GM19463 (cell line): ENCODE data around the gene GRB7.
"Not testable (repeated sequence)": the region's sequence is repeated elsewhere in the genome, so short reads cannot be mapped to it uniquely, and the experiment has no call there.

Experiments
- ATAC-seq: cut with Tn5 transposase; IDR thresholded peaks from one replicate; pipeline ENCODE4 v1.9.1; 2021; ENCODE audit warnings: mild to moderate bottlenecking, moderate library complexity; ENCODE audit not compliant: unreplicated experiment

The GRB7 gene

DNA sequence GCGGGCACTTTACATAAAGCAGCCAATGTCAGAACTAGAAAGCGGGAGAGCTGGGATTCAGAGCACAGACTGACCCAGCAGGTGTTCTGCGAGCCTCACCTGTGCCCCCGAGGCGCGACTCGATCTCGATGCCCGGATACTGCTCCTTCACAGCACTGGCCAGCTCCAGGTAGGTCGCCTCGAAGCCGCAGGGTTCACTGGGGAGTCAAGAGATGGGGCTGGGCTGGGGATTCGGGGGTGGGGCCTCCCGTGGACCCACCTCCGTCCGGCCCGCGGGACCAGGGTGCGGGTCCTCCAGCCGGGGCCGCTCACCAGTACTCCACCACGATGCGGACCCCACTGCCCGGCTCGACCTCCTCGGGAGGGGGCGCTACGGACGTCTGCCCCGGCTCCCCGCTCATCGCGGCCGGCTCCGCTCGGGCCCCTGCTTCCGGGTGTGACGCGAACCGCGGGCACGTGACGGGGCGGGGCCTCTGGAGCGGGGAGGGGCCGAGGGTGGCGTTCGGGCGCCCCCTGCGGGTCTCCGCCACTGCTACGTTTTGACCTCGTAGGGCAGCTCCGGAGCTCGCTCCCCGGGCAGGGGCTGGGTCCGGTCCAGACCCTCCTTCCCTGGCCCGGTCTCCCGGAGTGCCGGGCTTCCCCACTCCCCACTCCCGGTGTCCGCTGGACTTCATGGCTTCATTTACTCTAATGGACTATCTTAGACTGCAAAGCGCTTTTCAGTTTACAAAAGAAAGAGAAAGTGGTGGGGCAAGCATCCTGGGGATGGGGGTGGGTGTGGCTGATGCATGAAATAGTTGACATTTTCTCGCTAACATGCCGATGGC, 7.4 kb upstream of the GRB7 start, which contains the start of gene MIEN1:
TSS of gene MIEN1 (minus strand) at position 438 of the 827 bp plus-strand sequence. CDS start at position 401, 37 bp downstream.
- ATAC-seq, result peak; percentile 89

GRCh38 chr17:39732586-39732985, 5.2 kb upstream of the GRB7 start:
- ATAC-seq, result no peak

- ATAC-seq, result no peak
These were observed 1.9 kb upstream of the GRB7 start for GRCh38 chr17:39735882-39736281.

- ATAC-seq, result no peak
These were observed 1.2 kb upstream of the GRB7 start for GRCh38 chr17:39736319-39737165.

GRCh38 chr17:39737206-39737759, 455 bp upstream of the GRB7 start:
- ATAC-seq, result no peak

GRCh38 chr17:39738568-39738901, 797 bp downstream of the GRB7 start:
- no peak for ATAC-seq

DNA sequence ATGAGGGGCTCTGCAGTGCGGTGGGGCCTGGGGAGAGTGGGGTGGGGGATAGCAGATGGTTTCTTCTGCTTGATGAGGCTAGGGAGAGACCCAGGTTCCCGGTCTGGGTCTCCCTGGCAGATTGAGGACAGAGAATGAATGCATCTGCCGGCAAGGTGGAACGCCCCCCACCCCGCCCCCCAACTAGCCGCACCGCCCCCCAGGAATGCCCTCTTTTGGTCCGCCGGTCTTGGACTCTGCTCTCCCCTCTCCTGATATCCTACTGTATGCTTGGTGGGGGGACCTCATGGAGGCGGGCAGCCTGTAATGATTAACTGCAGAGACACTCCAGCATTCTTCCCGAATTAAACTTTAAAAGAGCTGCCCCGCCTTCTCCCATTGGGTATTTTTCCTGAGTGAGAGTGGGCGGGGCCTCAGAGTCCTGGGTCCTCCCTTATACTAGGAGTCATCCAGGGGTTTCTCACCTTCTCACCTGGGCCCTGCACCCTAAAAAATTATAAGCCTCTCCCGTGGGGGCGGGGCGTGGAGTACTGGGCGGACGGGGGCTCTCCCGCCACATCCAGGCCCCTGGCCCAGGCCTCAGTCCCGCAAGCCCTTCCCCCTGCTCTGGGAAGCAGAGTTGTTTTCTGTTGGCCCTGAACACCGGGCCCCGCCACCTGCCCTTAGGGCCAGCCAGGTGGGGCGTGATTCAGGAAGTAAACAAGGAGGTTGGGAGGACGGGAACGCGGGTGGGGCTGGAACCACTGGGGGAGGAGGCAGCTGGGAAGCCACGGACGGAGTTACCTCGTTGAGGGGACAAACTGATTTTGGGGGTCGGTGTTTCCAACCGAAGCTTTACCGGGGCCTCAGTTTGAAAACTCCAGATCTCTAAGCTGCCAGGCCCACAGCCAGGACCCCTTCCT, 1.5 kb downstream of the GRB7 start:
- no peak for ATAC-seq

DNA sequence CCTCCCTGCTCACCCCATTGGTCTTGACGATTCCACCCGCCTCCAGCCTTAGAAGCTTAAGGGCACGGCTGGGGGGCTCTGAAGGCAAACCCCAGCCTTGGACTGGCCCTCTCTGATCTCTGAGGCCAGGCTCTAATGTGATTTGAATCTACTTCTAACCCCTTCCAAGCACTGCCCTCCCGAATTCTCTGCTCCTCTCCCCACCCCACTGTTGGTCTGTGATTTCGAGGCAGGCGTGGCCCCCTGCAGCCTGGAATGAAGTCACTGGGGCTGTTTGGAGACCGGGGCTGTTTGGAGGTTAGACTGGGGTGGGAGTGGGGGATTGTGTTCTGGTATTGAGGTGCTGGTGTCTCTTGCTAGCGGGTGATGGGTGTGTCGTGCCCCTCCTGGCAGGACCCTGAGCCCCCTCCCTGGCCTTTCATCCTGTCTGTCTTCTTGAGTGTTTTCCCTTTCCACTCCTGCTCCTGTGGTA, 2.2 kb downstream of the GRB7 start:
- no peak for ATAC-seq

- ATAC-seq, result no peak
These were observed 2.8 kb downstream of the GRB7 start for GRCh38 chr17:39740357-39741111.

GRCh38 chr17:39742126-39742855, 4.6 kb downstream of the GRB7 start:
- no peak for ATAC-seq

GRCh38 chr17:39742856-39743436, 5.2 kb downstream of the GRB7 start:
- ATAC-seq, result no peak

DNA sequence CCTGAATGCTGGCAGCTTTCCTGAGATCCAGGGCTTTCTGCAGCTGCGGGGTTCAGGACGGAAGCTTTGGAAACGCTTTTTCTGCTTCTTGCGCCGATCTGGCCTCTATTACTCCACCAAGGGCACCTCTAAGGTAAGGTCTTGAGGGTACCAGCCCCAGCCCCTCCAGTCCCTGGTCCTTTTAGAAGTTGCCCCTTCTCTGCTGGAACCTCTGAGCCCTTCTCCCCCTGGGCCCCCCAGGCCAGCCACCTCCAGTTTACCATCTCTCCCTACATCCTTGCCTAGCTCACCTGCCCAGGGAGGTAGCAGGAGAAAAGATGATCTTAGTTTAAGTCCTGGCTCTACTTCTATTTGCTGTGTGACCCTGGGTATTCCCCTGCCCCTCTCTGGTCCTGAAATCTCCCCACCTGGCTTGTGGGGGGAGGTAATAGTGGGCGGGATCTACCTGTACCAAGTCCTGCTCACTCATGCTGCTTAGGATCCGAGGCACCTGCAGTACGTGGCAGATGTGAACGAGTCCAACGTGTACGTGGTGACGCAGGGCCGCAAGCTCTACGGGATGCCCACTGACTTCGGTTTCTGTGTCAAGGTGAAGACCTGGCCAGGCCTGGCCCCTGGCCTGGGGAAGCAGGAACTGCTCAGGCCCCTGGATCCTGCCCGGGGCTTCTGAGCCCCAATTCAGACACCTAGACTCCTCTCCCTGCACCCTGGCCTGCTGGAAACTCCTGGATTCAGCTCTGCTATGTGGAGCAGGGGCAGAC, 6.5 kb downstream of the GRB7 start:
- ATAC-seq, result no peak

GRCh38 chr17:39744836-39745215, 7.1 kb downstream of the GRB7 start:
- no peak for ATAC-seq

DNA sequence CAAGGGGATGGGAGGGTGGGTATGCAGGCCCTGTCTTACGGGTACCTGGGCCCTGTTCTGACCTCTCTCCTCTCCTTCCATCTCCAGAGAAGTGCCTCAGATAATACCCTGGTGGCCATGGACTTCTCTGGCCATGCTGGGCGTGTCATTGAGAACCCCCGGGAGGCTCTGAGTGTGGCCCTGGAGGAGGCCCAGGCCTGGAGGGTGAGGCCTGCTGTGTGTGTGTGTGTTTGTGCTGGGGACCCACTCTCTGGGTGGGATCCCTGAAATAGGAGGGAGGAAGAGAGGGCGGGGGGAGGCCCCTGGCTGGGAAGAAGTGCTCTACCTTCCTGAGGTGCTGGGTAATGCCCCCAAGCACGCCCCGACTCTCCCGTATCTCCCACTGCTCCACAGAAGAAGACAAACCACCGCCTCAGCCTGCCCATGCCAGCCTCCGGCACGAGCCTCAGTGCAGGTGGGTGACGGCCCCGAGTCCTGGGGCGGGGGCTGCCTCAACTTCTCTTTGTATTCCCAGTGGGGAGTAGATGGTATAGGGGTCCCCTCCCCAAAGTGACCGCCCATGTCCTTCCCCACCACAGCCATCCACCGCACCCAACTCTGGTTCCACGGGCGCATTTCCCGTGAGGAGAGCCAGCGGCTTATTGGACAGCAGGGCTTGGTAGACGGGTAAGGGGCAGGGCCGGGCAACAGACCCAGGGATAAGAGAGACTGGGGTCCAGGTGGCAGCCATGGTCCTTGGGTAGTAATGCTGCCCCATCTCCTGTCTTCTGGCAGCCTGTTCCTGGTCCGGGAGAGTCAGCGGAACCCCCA, 7.8 kb downstream of the GRB7 start:
- no peak for ATAC-seq

DNA sequence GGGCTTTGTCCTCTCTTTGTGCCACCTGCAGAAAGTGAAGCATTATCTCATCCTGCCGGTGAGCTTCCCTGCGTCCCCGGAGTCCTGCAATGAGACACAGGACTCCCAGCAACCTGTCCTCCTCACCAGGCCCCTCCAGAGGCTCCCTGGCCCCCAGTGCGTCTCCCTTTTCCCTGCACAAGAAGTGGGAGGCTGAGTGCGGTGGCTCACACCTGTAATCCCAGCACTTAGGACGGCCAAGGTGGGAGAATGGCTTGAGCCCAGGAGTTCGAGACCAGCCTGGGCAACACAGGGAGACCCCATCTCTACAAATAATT, 8.4 kb downstream of the GRB7 start:
- ATAC-seq, result no peak

DNA sequence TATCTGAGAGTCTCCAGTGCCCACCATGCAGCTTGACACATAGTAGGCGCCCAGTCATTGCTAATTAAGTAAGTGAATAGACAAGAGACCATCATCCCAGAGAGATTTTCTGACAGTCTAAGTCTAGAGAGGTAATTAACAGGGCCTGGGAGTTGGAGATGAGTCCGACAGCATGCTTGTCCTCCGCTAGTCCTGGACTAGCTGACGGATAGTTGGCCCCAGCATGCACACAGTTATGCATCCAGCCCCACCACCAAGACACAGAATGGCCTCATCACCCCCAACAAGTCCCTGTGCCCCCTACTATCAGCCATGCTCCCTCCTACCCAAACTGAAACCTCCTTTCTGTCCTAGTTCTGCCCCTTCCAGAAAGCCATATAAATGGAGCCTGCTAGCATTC, 10.0 kb downstream of the GRB7 start:
- ATAC-seq, result no peak

DNA sequence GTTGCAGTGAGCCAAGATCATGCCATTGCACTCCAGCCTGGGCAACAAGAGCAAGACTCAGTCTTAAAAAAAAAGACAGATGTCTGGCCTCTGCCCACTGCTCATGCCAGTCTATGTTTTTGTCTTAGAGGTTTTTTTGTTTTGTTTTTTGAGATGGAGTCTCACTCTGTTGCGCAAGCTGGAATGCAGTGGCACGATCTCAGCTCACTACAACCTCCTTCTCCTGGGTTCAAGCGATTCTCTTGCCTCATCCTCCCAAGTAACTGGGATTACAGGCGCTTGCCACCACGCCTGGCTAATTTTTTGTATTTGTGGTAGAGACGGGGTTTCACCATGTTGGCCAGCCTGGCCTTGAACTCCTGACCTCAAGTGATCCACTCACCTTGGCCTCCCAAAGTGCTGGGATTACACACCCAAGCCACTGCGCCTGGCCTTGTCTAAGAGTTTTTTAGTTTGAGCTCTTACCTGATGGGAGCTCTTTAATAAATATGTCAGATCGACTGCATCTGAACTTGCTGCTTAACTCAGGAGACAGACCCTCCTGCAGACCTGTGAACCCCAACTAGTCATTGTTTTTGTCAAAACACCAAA, 10.8 kb downstream of the GRB7 start:
- not testable (repeated sequence) for ATAC-seq
